IPS-NIHi11 (cell line): ENCODE data around the gene SUPT3H.
A peak's percentile ranks its signal among the peaks of the same experiment; 100 is the strongest.

Source experiments
- DNase-seq: peaks from one replicate; pipeline ENCODE4 v3.0.0; 2012; ENCODE audit warnings: mixed read lengths, low spot score

The SUPT3H gene

DNA sequence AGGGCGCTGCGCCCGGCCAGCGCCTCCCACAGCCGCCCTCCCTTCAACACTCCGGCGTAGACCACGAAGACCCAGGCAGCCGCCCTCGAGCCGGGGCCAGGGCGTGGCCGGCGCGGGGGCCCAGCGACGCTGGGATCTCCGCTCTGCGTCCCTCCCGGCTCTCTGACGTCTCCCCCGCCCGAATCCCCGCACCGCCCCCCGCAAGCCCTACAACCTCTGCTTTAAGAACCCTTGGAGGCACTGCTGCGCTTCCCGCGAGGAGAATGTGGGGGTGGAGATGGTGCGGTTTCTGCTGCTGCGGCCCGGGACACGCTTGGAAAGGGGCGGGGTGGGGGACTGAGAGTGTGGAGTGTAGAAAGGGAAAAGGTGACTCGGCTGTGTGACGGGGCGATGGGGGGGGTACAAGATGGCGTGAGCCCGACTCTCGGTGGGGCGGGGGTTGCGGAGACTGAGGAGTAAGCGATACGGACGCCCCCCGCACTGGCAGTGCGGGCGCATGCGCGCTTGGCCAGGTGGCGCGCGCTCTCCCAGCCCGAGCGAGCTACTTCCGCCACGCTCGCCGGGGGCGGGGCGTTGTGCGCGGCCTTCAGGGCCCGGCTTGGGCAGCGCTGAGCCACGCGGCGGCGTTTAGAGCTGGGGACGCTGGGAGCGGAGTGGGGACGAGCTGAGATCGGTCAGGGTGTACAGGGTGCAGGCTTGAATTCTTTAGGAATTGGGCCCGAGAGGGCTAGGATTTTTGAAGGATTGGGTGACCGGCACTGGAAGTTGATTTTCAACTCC is at the start of gene SUPT3H:
Gene SUPT3H, minus strand, starts transcription at position 381 of the 780 bp plus-strand sequence.
- peak; percentile 94 for DNase-seq

DNA sequence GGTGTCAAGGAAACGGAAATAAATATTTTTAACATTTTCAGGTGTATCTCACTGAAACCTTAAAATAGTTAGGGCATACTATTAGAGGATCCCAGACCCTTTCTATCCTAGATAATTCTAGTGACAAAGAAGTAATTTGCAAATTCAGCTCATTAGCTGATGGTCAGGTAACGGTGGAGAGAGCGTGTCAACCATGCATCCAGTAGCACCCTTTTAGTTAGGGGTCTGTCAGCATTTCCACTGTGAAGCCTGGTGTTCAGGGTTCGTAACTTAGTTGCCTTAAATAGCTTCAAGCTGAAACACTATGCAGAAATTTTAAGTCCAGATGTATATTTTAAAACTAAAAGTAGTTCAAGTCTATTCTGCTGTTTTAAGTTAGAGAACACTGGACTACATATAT is 48.5 kb upstream of the SUPT3H start:
- DNase-seq: no peak

DNA sequence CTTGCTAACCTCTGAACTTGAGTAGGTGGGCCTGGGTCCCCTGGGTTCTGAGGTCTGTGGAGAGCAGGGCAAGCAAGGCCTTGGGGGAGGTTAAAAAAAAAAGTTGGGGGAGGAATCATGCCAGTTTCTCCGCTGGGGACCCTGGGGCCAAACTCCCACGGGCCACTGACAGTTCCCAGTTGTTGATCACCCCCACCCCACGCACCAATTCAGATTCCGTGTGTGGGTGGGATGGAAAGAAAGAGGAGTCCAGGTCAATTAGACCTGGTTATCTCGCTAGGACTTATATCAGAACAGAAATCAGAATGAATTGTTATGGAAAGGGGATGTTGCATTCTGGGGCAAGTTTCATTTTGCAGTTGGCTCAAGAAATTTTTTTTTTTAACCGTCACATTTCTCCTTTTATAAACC is 46.7 kb upstream of the SUPT3H start:
- no peak for DNase-seq

DNA sequence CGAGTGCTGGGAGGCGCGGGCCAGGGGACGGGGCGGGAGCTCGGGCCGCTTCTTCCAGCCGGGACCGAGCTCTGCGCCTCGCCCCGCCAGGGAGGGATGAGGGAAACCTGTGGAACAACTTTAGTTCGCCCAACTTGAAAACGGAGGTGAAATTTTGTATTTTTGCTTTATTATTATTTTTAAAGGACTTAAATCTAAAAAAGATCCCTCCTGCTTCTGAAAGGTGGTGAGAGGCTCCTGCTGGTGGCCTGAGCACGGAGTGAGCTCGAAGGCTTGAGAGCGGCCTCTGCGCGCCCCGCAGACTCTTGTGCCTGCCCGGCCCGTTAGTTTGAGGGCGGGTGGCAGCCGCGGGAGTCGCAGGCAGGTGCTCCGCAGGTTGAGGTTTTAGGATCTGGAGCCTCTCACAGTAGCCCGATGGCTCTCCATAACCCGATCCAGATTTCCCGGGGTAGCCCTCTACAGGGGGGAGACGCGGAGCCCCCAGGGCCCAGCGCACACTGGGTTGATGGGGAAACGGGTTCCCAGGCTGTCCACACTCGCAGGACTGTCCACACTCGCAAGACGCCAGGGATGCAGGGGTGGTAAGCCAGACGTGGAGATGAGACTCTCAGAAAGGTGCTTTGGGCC is 46.2 kb upstream of the SUPT3H start:
- peak; percentile 24 for DNase-seq

DNA sequence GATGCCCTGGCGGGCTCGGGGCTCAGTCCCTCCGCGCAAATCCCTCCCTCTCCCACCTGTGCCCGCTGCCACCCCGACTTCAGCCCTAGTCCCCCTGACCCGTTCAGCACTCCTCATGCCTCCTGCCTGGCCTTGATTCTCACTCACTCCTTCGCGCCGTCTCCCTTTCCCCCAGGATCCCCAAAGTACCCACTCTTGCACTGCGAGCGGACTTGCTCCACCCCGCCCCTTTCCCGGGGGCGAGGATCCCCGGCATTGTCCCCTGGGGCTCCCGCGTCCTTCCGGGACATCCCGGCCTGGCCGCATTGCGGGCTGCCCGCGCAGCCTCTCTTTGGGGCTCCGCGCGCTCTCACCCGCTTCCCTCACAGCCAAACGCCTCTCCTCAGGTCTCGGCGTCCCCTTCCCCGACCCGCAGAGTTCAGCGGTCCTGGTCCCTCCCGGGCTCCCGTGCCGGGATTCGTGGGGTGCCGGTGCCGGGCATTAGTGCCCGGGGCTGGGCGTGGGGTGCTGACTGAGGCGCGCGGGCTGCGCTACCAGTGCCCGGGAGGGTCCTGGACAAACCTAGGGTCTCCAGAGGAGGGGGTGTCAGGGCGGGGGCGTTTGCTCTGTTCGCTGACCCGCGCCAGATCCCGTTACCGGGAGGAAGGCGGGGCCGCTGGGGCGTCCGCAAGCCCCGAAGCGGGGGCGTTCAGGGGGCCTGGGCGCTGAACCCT is 45.5 kb upstream of the SUPT3H start:
- peak; percentile 38 for DNase-seq

DNA sequence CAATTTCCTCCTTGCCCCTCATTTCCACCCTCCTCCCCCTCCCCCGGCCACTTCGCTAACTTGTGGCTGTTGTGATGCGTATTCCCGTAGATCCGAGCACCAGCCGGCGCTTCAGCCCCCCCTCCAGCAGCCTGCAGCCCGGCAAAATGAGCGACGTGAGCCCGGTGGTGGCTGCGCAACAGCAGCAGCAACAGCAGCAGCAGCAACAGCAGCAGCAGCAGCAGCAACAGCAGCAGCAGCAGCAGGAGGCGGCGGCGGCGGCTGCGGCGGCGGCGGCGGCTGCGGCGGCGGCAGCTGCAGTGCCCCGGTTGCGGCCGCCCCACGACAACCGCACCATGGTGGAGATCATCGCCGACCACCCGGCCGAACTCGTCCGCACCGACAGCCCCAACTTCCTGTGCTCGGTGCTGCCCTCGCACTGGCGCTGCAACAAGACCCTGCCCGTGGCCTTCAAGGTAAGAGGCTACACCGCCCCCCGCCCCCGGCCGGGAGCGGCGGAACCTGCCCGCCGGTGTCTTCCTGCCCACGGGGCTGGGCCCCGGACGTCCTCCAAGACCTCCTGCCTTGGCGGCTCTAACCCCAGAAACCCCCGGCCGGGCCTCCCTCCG is 44.9 kb upstream of the SUPT3H start:
- peak; percentile 34 for DNase-seq

DNA sequence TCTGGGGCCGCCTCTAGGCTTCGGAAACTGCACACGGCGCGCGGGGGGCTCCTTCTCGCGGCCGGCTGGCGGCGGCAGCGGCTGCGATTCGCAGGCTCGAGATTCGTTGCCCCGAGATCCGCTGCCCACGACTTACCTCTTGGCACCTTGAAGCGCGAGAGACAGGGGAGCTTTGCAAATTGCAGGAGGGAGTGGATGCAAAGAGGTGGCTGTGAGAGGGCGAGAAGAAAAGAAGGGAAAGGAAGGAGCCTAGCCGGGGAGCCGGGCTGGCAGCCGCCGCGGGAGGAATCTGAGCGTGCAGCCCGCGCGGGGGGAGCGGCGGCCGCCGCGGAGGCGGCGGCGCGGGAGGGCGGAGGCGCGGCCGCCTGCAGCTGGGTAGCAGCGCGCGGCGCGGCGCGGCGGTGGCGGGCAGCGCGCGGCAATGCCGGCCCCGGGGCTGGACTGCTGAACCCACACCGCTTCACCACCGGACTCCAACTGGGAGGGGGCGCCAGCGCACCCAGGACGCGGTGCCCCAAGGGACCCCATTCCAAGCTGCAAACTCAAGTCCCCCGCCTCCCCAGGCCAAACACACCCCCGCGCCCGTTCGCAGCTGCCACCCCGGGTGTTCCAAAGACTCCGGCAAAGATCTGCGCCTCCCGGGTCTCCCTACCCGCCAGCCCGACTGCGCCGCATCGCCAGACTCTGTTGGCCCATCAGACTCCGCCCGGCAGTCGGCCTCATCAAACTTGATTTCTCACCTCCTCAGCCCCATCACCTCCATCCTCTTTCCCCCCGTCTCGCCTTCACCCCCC is 44.2 kb upstream of the SUPT3H start:
- DNase-seq: peak; percentile 71

DNA sequence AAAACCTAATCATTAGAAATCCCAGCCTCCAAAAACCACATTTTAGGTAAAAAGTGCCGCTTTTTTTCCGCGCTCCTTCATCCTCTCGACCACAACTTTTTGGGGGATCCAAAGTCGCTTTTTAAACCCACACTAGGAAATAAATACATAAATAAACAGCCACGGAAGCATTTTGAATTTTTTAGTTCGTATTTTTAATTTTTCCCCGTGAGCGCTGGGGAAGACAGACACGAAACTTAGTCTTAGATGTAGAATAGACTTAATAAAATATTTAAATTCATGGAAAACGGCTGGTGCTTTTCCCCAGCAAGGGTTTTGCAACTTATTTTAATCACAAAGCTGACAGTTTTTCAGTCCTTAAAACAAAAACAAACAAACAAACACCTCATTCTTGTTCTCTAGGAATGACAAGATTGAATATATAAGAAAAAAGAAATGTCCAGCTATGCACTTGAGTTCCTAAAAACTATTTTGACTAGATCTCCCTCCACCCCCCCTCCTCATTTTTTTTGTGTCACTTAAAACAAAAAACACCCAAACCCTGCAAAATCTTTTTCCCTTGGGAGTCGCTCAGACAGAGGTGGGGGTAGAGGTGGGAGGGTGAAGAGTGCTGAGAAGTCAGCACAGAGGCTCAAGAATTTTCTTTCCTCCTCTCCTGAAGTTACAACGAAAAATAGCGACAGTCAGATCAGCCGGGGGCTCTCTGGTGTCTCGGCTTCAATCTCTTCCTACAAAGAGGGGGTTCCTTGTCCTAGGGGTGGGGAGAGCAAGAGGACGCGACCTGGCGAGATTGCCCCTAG is 43.4 kb upstream of the SUPT3H start:
- peak; percentile 23 for DNase-seq

DNA sequence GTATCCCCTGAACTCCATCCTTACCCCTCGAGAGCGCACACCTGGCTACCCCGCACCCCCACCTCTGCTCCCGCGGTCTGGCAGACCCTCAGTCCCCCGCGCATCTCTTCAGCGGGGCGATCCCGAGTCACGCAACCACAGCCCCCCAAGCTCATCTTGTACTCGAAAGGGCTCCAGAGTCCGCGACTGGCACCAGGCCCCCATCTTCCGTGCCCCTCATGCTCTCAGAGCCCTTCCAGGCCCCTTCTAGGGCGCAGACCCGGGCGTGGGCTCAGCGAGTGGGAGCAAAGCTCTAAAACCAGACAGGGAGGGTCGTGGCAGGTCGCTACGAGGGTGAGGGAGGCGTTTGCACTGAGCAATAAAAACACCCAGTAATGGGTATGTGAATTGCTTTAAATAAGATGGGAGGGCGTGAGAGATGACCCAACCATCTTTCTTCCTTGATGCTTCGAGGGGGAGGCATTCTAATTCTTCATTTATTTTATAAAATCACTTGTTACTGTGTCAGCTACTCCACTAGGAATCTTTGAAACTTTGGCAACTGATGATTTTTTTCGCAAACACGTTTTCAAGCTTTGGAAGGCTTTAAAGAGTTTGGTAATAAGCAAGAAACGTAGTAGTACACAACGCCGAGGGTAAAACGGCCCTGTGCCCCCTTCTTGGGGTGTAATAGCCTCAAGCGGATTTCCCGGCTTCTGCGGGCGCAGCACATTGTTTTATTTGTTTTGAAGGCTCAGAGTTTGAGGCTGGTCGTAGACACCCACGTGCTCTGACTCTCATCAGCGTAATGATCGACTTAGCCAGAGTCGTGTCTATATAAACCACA is 42.6 kb upstream of the SUPT3H start:
- no peak for DNase-seq

DNA sequence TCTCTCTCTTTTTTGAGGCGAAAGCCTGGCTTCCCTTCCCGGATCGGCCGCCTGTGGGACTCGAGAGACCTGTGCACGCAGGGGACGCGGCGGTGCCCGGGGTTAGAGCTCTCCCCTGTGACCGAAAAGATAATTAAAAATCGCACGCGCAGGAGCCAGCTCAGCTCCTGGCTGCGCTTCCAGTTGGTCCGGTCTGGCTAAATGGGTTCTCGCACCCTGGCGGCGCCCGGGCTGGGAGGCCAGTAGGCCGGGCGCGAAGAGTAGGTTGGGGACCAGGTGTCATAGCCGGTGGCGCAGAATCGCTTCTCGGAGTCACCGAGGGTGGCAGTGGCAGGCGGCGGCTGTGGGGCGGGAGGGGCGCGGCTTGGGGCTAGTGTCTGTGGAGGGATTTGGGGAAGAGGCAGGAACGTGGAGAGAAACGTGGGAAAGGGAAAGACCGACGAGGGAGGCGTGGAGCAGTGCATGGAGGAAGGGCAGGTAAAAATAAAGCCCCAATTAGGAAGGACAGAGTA is 41.9 kb upstream of the SUPT3H start:
- DNase-seq: peak; percentile 50

DNA sequence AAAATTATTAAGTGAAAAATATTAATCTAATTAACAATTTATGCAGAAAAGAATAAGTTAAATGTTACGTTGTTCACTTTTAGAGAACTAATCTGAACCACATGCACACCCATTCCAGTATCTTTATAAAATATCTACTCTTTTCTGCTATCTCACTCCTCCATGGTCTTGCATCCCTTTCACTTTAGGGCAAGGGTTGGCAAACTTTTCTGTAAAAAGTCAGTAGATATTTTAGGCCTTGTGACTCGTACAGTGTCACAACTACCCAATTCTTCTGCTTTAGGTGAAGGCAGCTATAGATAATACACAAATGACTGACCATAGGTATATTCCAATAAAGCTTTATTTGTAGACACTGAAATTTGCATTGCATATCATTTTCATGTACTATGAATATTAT is 39.7 kb upstream of the SUPT3H start:
- no peak for DNase-seq

- no peak for DNase-seq
These were observed 39.0 kb upstream of the SUPT3H start for GRCh38 chr6:45416700-45417099.

GRCh38 chr6:45415788-45416518 is 38.2 kb upstream of the SUPT3H start:
- DNase-seq: no peak

DNA sequence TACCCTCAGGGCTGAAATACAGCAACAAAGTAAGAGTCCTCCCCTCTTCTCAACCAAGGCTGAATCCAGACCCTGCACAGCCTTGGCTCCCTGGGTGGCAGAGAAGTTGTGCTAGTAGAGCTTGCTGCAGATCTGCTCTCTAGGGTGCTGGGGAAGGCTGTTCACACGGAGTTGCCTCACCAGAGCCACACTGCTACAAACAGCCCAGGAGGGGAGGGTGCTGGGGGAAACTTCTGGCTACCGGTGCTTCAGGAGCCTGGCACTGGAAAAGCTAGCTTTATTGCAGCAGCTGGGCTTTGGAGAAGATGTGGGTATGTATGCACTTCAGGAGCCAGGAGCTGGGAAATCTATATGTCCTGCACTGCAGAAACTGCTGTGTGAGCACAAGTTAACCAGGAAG is 37.6 kb upstream of the SUPT3H start:
- no peak for DNase-seq

GRCh38 chr6:45411959-45412358 is 34.2 kb upstream of the SUPT3H start:
- DNase-seq: no peak

- DNase-seq: no peak
These were observed 22.3 kb upstream of the SUPT3H start for GRCh38 chr6:45400021-45400420.

DNA sequence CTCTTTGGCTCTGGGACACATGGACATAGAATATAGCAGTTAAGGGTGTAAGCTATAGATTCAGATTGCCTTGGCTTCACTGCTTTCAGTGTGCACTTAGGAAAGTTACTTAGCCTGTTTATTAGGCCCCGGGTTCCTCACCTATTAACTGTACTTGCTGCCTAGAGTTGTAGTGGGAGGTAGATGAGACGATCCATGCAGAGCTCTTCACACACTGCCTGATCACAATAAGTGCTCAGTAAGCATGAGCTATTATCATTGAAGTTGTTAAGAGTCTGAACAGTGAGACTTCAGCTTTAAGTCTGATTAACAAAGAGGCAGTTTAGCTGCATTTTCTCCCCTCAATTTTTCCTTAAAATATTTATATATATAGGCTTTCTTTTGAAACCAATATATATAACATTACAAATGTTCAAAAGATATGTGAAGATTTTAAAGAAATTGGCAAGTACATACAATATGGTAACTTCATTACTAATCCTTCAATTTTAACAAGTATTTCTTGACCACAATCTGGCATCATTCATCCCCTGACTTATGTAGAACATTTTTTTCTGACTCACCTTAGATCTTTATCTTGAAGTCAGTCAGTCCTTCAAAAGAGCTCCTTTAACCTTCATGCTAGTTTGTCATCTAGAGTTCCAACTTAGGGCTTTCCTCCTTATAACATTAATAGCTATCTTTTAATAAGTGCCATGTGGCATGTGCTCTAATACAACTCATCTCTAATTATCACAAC is 20.5 kb upstream of the SUPT3H start:
- DNase-seq: no peak

DNA sequence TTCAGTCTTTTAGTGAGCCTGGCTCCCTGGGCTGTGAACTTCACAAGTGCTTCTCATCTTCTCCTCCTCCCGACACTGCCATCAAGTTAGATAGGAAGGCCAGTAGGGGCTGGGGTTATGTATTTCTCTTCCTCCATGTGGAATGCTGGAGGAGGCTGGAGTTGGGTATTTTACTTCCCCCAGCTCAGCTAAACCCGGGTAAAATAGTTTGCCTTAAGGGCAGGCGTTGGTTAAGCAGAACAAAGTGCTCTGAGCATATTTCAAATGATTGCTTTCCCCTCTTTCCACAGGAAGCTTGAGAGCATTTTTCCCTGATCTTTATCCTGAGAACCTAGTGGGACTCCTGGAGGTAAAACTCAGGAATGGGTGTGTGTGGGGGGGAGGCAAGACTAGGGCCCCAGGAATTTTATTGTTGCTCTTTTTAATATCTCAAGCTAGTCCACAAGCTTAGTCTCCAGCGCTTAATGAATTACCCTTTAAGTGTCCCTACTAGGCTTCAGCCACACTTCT is 16.9 kb upstream of the SUPT3H start:
- DNase-seq: no peak
